ENCODE data around the gene KDM4B. TPM values are rescaled to one million over a fixed set of nuclear protein-coding genes. Genes with fewer than 3 reads are reported as not detected.

The KDM4B gene

GRCh38 chr19:5202553-5202952, 233.6 kb downstream of the KDM4B start:
- no peak for DNase-seq (ENCODE audit: low read depth in 1 of 2, low spot score in 1 of 2)
- TF ChIP-seq POLR2AphosphoS5 (IDR thresholded peaks at IDR 0.05; ENCODE audit: low read depth): no peak
- no peak for TF ChIP-seq REST (IDR thresholded peaks at IDR 0.05; ENCODE audit: insufficient replicate concordance, low read depth)
- no peak for TF ChIP-seq GABPA (IDR thresholded peaks at IDR 0.05; ENCODE audit: low read depth)
- TF ChIP-seq CTCF (IDR thresholded peaks at IDR 0.05; ENCODE audit: insufficient read depth, low read length): no peak
- TF ChIP-seq SPI1 (IDR thresholded peaks at IDR 0.05; ENCODE audit: borderline replicate concordance, low read depth): no peak
- H3K4me3 ChIP-seq (replicated peaks; ENCODE audit: insufficient read depth, low read length): no peak overlapping the region
- no peaks in the 10 kb centered on the region for H3K27me3 ChIP-seq (ENCODE audit: insufficient read depth, poor library complexity, severe bottlenecking)
- no peak overlapping the region for H3K27ac ChIP-seq (replicated peaks)

Small RNAs within 50 kb of the gene (microRNA-seq; reads per million reads assigned to microRNA genes)
- gene MIR4747: not detected
